T-cell (primary cell): ENCODE measurements around the gene PLVAP. TPM values are rescaled to one million over a fixed set of nuclear protein-coding genes. Genes with fewer than 3 reads are reported as not detected.
"Not testable (repeated sequence)": the region's sequence is repeated elsewhere in the genome, so short reads cannot be mapped to it uniquely, and the experiment has no call there.

ENCODE experiments used
- ATAC-seq, 4 experiments: fragments of 200-7000 bp in 3 of 4; fragments of 150-1000 bp in 1 of 4; cut with Tn5 transposase; replicated peaks in 1 of 4; 1 replicate in 3 of 4; 2 replicates in 1 of 4; pipeline ENCODE4 v1.10.0; 2021; ENCODE audit warnings: moderate library complexity in 3 of 4, mild to moderate bottlenecking in 2 of 4, moderate number of reproducible peaks in 1 of 4
- CTCF ChIA-PET, 2 donors: fragments of 300-600 bp; sonication (Branson Sonifier 250); formaldehyde crosslinking; loops; one replicate each; lab custom pipeline; 2022; ENCODE audit warnings: antibody characterized with exemption in 2 of 2; lab: Charles Lee
- POLR2A ChIA-PET, 2 donors: fragments of 300-600 bp; sonication (Branson Sonifier 250); formaldehyde crosslinking; loops; one replicate each; lab custom pipeline; 2022; ENCODE audit warnings: antibody characterized with exemption in 2 of 2; lab: Charles Lee
- DNase-seq, 35 experiments: peaks; one replicate each; pipeline versions ENCODE4 v3.0.0 to v3.0.0-alpha.2; 2013 to 2023
- H3K27ac ChIP-seq: one replicate; pipeline ENCODE4 v1.5.1; 2013; ENCODE audit warnings: low read length
- H3K27me3 ChIP-seq, 2 experiments: replicated peaks in 1 of 2; 1 replicate in 1 of 2; 2 replicates in 1 of 2; pipeline versions ENCODE4 v1.6.1 to v1.7.0; 2013; ENCODE audit warnings: low read length in 1 of 2, mixed read lengths in 1 of 2; ENCODE audit not compliant: control insufficient read depth in 2 of 2, insufficient read depth in 2 of 2; ENCODE audit errors: extremely low read depth in 1 of 2
- H3K36me3 ChIP-seq, 2 donors: 1 replicate in 1 of 2; 2 replicates in 1 of 2; pipeline versions ENCODE4 v1.6.1 to v1.7.0; 2013; ENCODE audit warnings: low read length in 1 of 2; ENCODE audit not compliant: control insufficient read depth in 2 of 2, insufficient read depth in 1 of 2; ENCODE audit errors: extremely low read depth in 1 of 2
- H3K4me1 ChIP-seq, 2 experiments: 1 replicate in 1 of 2; 2 replicates in 1 of 2; pipeline versions ENCODE4 v1.6.1 to v1.7.0; 2013; ENCODE audit warnings: low read length in 2 of 2, mixed read lengths in 1 of 2; ENCODE audit not compliant: insufficient read depth in 2 of 2, control insufficient read depth in 1 of 2; ENCODE audit errors: extremely low read depth in 1 of 2
- H3K4me3 ChIP-seq, 2 donors: 1 replicate in 1 of 2; 2 replicates in 1 of 2; pipeline versions ENCODE4 v1.5.1 to v1.7.0; 2013; ENCODE audit warnings: mild to moderate bottlenecking in 2 of 2, low read length in 1 of 2, moderate library complexity in 1 of 2; ENCODE audit not compliant: control insufficient read depth in 1 of 2; ENCODE audit errors: extremely low read depth in 1 of 2
- H3K9me3 ChIP-seq: 2 replicates; pipeline ENCODE4 v1.7.0; 2013
- H3K27ac Mint-ChIP-seq, 2 donors: one replicate each; pipeline ENCODE4 v1.8.0; 2020 to 2021; ENCODE audit warnings: mild to moderate bottlenecking in 2 of 2, mixed read lengths in 2 of 2
- H3K27me3 Mint-ChIP-seq, 2 donors: one replicate each; pipeline ENCODE4 v1.8.0; 2021 to 2022; ENCODE audit warnings: mixed read lengths in 2 of 2
- H3K36me3 Mint-ChIP-seq: one replicate; pipeline ENCODE4 v1.8.0; 2021; ENCODE audit warnings: mixed read lengths
- H3K4me1 Mint-ChIP-seq, 3 donors: one replicate each; pipeline ENCODE4 v1.8.0; 2020 to 2022; ENCODE audit warnings: mixed read lengths in 3 of 3, mild to moderate bottlenecking in 1 of 3
- H3K4me3 Mint-ChIP-seq, 3 donors: one replicate each; pipeline ENCODE4 v1.8.0; 2020 to 2022; ENCODE audit warnings: mild to moderate bottlenecking in 3 of 3, mixed read lengths in 3 of 3, moderate library complexity in 3 of 3
- H3K9me3 Mint-ChIP-seq, 3 donors: one replicate each; pipeline ENCODE4 v1.8.0; 2020 to 2022; ENCODE audit warnings: mixed read lengths in 3 of 3
- WGBS: methylation state at CpG from one replicate; pipeline ENCODE4 v1.1.5; 2013; ENCODE audit warnings: missing lambda C conversion rate; ENCODE audit not compliant: insufficient coverage; 5-methylcytosine and 5-hydroxymethylcytosine counted together
- total RNA-seq, 35 experiments: library from RNA in 6 of 35; stranded (reverse) in 6 of 35; fragments of 120-200 nt in 1 of 35; gene quantifications; one replicate each; pipeline versions ENCODE4 v1.2.1 to v1.2.4 and lab custom pipeline; 2013 to 2026

The PLVAP gene
- total RNA-seq, 5 donors from 2014 or later (not counting 1 experiment from before 2014, with no cell fraction given) = 0.19 to 0.86 (median 0.48) TPM; not detected in 1

- peak overlapping the region in 1 of 2 donors; percentile 19 for H3K27ac Mint-ChIP-seq
- CTCF ChIA-PET = no interaction called here
Observed at GRCh38 chr19:17370026-17370587, 7.0 kb downstream of the PLVAP start.

GRCh38 chr19:17365361-17365760 lies 11.8 kb downstream of the PLVAP start:
- Histone ChIP-seq H3K4me3 (no peak overlapping the region), H3K27ac (no peak overlapping the region), H3K9me3 (no peaks in the 10 kb centered on the region), H3K4me1 (peaks cover 0 to 3% of the 10 kb centered on the region in 2 experiments), H3K27me3 (peaks cover 0 to 10% of the 10 kb centered on the region in 2 experiments), H3K36me3 (no peaks in the 10 kb centered on the region)
- CTCF ChIA-PET = interaction anchor here in 1 of 2 donors (0.6 kb wide), 1 partner anchor 23 kb away, joined by 3 read pairs; no protein-coding TSS in a partner anchor
- Mint-ChIP-seq H3K27me3 (peaks cover 4 to 5% of the 10 kb centered on the region in 2 donors), H3K9me3 (no peaks in the 10 kb centered on the region), H3K27ac (no peak overlapping the region), H3K4me1 (peaks cover 0 to 5% (median 0%) of the 10 kb centered on the region in 3 donors), H3K36me3 (no peaks in the 10 kb centered on the region), H3K4me3 (no peak overlapping the region)
- ATAC-seq (no peak), DNase-seq (no peak)
- 92% methylated on average over 14 of the region's 22 CpGs for WGBS
- POLR2A ChIA-PET = no interaction called here

More at GRCh38 chr19:17370026-17370587, 7.0 kb downstream of the PLVAP start:
- Histone ChIP-seq H3K27ac (no peak overlapping the region), H3K36me3 (no peaks in the 10 kb centered on the region), H3K4me1 (peaks cover 0 to 4% of the 10 kb centered on the region in 2 experiments), H3K9me3 (no peaks in the 10 kb centered on the region), H3K27me3 (peaks cover 0 to 24% of the 10 kb centered on the region in 2 experiments), H3K4me3 (no peak overlapping the region)
- ATAC-seq = peak in 1 of 4 experiments; percentile 10
- POLR2A ChIA-PET = no interaction called here
- Mint-ChIP-seq H3K36me3 (no peaks in the 10 kb centered on the region), H3K9me3 (no peaks in the 10 kb centered on the region), H3K27me3 (peaks cover 7% of the 10 kb centered on the region in 2 donors), H3K4me3 (no peak overlapping the region), H3K4me1 (peaks cover 0 to 7% (median 0%) of the 10 kb centered on the region in 3 donors)
- no peak for DNase-seq
- 26% methylated on average over 3 of the region's 8 CpGs for WGBS

- CTCF ChIA-PET, H3K27ac Mint-ChIP-seq, H3K4me3 ChIP-seq, H3K27ac ChIP-seq, H3K27me3 ChIP-seq, DNase-seq, H3K4me1 Mint-ChIP-seq, ATAC-seq, H3K9me3 Mint-ChIP-seq, H3K4me3 Mint-ChIP-seq, H3K27me3 Mint-ChIP-seq, H3K4me1 ChIP-seq, H3K36me3 ChIP-seq, H3K9me3 ChIP-seq, H3K36me3 Mint-ChIP-seq: not testable (repeated sequence)
- WGBS = 85% methylated on average over 8 of the region's 20 CpGs
- POLR2A ChIA-PET = interaction anchor here in 1 of 2 donors (0.7 kb wide), 1 partner anchor 231 kb away, joined by 5 read pairs; no protein-coding TSS in a partner anchor
Observed at GRCh38 chr19:17363852-17364605, 13.1 kb downstream of the PLVAP start.

GRCh38 chr19:17359905-17360800 lies 17.0 kb downstream of the PLVAP start:
- ChIA-PET POLR2A (no interaction called here), CTCF (interaction anchor here in 1 of 2 donors (1.1 kb wide), 1 partner anchor 40 kb away, joined by 3 read pairs; no protein-coding TSS in a partner anchor)
- Mint-ChIP-seq H3K4me1 (no peaks in the 10 kb centered on the region), H3K4me3 (no peak overlapping the region), H3K9me3 (no peaks in the 10 kb centered on the region), H3K27me3 (peaks cover 0 to 1% of the 10 kb centered on the region in 2 donors), H3K27ac (no peak overlapping the region), H3K36me3 (no peaks in the 10 kb centered on the region)
- Histone ChIP-seq H3K36me3 (no peaks in the 10 kb centered on the region), H3K4me3 (no peak overlapping the region), H3K27me3 (peaks cover 0 to 2% of the 10 kb centered on the region in 2 experiments), H3K27ac (no peak overlapping the region), H3K4me1 (no peaks in the 10 kb centered on the region), H3K9me3 (no peaks in the 10 kb centered on the region)
- DNase-seq (no peak), ATAC-seq (no peak)
- WGBS = 80% methylated on average over 1 of the region's 6 CpGs

GRCh38 chr19:17358395-17358794 lies 18.7 kb downstream of the PLVAP start:
- no peak for DNase-seq
- ChIA-PET CTCF (no interaction called here), POLR2A (interaction anchor here (0.6 to 0.9 kb wide), 2 partner anchors 13 to 106 kb away, joined by 3 to 9 read pairs; no protein-coding TSS in a partner anchor)
- Mint-ChIP-seq H3K4me1 (no peaks in the 10 kb centered on the region), H3K4me3 (no peak overlapping the region), H3K27me3 (peaks cover under 1 to 4% of the 10 kb centered on the region in 2 donors), H3K9me3 (no peaks in the 10 kb centered on the region), H3K27ac (no peak overlapping the region), H3K36me3 (no peaks in the 10 kb centered on the region)
- H3K4me1 ChIP-seq = no peaks in the 10 kb centered on the region
- peaks cover 0 to 4% of the 10 kb centered on the region in 2 experiments for H3K27me3 ChIP-seq
- ATAC-seq = no peak
- no peaks in the 10 kb centered on the region for H3K9me3 ChIP-seq
- WGBS = 76% methylated on average over 7 of the region's 7 CpGs
- H3K4me3 ChIP-seq = no peak overlapping the region
- H3K27ac ChIP-seq = no peak overlapping the region
- no peaks in the 10 kb centered on the region for H3K36me3 ChIP-seq

GRCh38 chr19:17357724-17358123 lies 19.4 kb downstream of the PLVAP start:
- Histone ChIP-seq H3K4me1 (no peaks in the 10 kb centered on the region), H3K4me3 (no peak overlapping the region), H3K36me3 (no peaks in the 10 kb centered on the region), H3K27me3 (peaks cover 0 to 11% of the 10 kb centered on the region in 2 experiments), H3K27ac (no peak overlapping the region), H3K9me3 (no peaks in the 10 kb centered on the region)
- 85% methylated on average over 6 of the region's 11 CpGs for WGBS
- POLR2A ChIA-PET = no interaction called here
- DNase-seq = no peak
- no peaks in the 10 kb centered on the region for H3K36me3 Mint-ChIP-seq
- no peaks in the 10 kb centered on the region for H3K4me1 Mint-ChIP-seq
- H3K27ac Mint-ChIP-seq = no peak overlapping the region
- peaks cover 5 to 6% of the 10 kb centered on the region in 2 donors for H3K27me3 Mint-ChIP-seq
- no peak overlapping the region for H3K4me3 Mint-ChIP-seq
- H3K9me3 Mint-ChIP-seq = no peaks in the 10 kb centered on the region
- no peak for ATAC-seq
- CTCF ChIA-PET = interaction anchor here in 1 of 2 donors (0.6 kb wide), 1 partner anchor 598 kb away, joined by 3 read pairs; no protein-coding TSS in a partner anchor
